ENCODE data around the gene ATOH1.

The ATOH1 gene

DNA sequence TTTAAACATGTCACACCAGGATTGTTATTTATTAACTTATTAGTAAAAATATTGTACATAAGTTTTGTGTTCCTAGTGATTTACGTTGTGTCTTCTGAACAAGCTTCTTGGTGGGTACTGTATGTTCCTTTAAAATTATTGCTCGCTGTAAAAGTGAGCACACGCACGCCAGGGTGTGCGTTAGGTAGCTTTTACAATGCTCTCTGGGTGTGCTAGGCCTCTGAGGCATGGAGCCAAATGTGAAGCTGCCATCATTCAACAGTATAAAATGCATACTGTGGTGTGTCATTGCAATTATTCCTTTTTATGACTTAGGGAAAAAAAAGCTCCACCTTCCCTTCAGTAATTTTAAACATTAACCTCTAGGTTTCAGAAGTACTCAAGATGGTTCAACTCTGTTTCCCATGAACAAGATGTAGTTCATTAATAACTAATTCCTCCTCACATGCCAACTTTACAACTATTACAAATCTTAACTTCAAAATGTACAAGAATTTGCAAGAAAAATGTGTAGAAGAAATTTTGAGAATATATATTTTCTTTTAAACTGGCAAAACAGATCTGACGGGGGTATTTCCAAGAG lies 42.4 kb downstream of the ATOH1 start:
- Mint-ChIP-seq H3K27ac (no peak overlapping the region), H3K4me1 (no peaks in the 10 kb centered on the region), H3K9me3 (no peaks in the 10 kb centered on the region), H3K36me3 (no peaks in the 10 kb centered on the region), H3K4me3 (no peak overlapping the region)
- no peak for ATAC-seq
- no peak for DNase-seq (ENCODE audit: low spot score in 2 of 2)

DNA sequence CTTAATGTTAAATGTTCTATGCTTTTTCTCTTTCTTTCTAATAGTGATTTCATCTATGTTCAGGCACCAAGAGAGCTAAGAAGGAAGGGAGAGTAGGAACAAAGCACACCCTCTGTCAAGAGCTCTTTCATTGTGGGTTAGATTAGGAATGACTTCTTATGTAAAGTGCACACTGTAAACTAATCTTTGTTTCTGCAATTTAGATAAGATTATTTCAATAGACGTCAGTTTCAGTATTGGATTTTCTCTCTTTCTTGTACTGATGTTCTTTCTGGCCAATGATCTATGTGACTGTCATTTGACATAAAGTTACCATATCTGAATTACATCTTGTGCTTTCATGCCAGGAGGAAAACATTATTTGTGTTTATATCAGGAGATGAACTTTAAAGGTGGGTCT lies 48.2 kb downstream of the ATOH1 start:
- Mint-ChIP-seq H3K27ac (no peak overlapping the region), H3K9me3 (peaks cover 7% of the 10 kb centered on the region), H3K4me3 (no peak overlapping the region), H3K4me1 (no peaks in the 10 kb centered on the region), H3K36me3 (no peaks in the 10 kb centered on the region)
- ATAC-seq (no peak), DNase-seq (ENCODE audit: low spot score in 2 of 2) (no peak)

- Mint-ChIP-seq H3K4me1 (no peaks in the 10 kb centered on the region), H3K9me3 (peaks cover 7% of the 10 kb centered on the region), H3K36me3 (no peaks in the 10 kb centered on the region), H3K4me3 (no peak overlapping the region), H3K27ac (no peak overlapping the region)
- no peak for ATAC-seq
- no peak for DNase-seq (ENCODE audit: low spot score in 2 of 2)
Observed at GRCh38 chr4:93878566-93878965, 50.0 kb downstream of the ATOH1 start.

DNA sequence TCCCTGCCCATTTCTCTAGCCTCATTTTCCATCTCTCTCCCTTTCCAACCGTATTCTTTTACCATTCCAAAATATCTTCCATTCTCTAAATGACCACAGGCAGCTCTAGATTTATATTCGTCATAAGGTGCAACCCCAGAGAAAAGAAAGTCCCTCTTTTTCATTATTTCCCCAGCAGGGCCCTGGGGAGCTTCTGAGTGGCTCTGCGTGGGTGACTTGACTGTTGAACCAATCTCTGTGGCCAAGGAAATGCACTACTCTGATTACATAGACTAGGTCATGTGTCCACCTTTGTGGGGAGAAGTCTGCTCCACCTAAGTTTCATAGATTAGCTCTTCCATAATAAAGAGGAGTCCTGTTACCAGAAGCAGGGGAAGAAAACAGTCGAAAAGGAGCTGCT lies 51.4 kb downstream of the ATOH1 start:
- ATAC-seq = no peak
- Mint-ChIP-seq H3K4me3 (no peak overlapping the region), H3K27ac (no peak overlapping the region), H3K4me1 (no peaks in the 10 kb centered on the region), H3K9me3 (peaks cover 7% of the 10 kb centered on the region), H3K36me3 (no peaks in the 10 kb centered on the region)
- no peak for DNase-seq (ENCODE audit: low spot score in 2 of 2)

Measured in stimulated activated effector memory CD8-positive, alpha-beta T cell treated with anti-CD3 and anti-CD28 coated beads, Interleukin-12 subunit alpha, Interleukin-12 subunit beta, amount 100 ng/mL, for 72 hours (primary cell).